Osteoblast (primary cell): ENCODE measurements around the gene RPS6KA2. TPM values are rescaled to one million over a fixed set of nuclear protein-coding genes. Genes with fewer than 3 reads are reported as not detected.
A peak's percentile ranks its signal among the peaks of the same experiment; 100 is the strongest.

Source experiments
- DNase-seq: peaks from one replicate; pipeline ENCODE4 v3.0.0; 2011; ENCODE audit warnings: low spot score, mixed read lengths; ENCODE audit not compliant: insufficient read length; ENCODE audit errors: missing footprints
- H2AFZ ChIP-seq: 2 replicates; pipeline ENCODE4 v1.6.0; 2011; ENCODE audit warnings: mild to moderate bottlenecking, low read length
- H3K27ac ChIP-seq: 2 replicates; pipeline ENCODE4 v1.5.1; 2011; ENCODE audit warnings: mild to moderate bottlenecking, low read depth, low read length, moderate library complexity
- H3K27me3 ChIP-seq: 2 replicates; pipeline ENCODE4 v1.6.0; 2012; ENCODE audit warnings: mild to moderate bottlenecking, control low read depth, inconsistent platforms, low read length, moderate library complexity; ENCODE audit not compliant: insufficient read depth
- H3K36me3 ChIP-seq: 2 replicates; pipeline ENCODE4 v1.5.1; 2011; ENCODE audit warnings: mild to moderate bottlenecking, low read length, control low read depth, moderate library complexity; ENCODE audit not compliant: insufficient read depth
- H3K4me1 ChIP-seq: 2 replicates; pipeline ENCODE4 v1.5.1; 2011; ENCODE audit warnings: mild to moderate bottlenecking, low read length, control low read depth, moderate library complexity; ENCODE audit not compliant: insufficient read depth
- H3K4me2 ChIP-seq: 2 replicates; pipeline ENCODE4 v1.6.0; 2011; ENCODE audit warnings: mild to moderate bottlenecking, low read length; ENCODE audit not compliant: insufficient read depth
- H3K4me3 ChIP-seq: fragments of 200-600 bp; sonication (generic); 3 replicates; pipeline ENCODE4 v1.5.1; 2012; ENCODE audit warnings: mild to moderate bottlenecking, low read length, inconsistent platforms; ENCODE audit not compliant: insufficient read depth
- H3K79me2 ChIP-seq: 2 replicates; pipeline ENCODE4 v1.6.0; 2012; ENCODE audit warnings: mild to moderate bottlenecking, low read length, control low read depth, inconsistent platforms; ENCODE audit not compliant: insufficient read depth
- H3K9me3 ChIP-seq: 2 replicates; pipeline ENCODE4 v1.5.1; 2011; ENCODE audit warnings: low read depth, low read length, control low read depth
- H4K20me1 ChIP-seq: 2 replicates; pipeline ENCODE4 v1.6.0; 2012; ENCODE audit warnings: mild to moderate bottlenecking, low read length, control low read depth; ENCODE audit not compliant: insufficient read depth
- CTCF ChIP-seq: IDR thresholded peaks from 2 replicates; pipeline ENCODE4 v1.5.1; 2011; ENCODE audit warnings: mild to moderate bottlenecking, low read depth, low read length, moderate library complexity; ENCODE audit errors: extremely low read depth
- total RNA-seq: library from RNA; depleted of rRNA; stranded (reverse); fragments of >200 nt; gene quantifications from 2 replicates; pipeline ENCODE4 v1.2.3, GENCODE V29; 2012

The RPS6KA2 gene
- total RNA-seq, 1 donor: 113 TPM

- Histone ChIP-seq H3K4me2 (no peak overlapping the region), H3K4me1 (no peaks in the 10 kb centered on the region), H3K4me3 (no peak overlapping the region), H2AFZ (no peak overlapping the region), H3K79me2 (peaks cover 3% of the 10 kb centered on the region), H3K27me3 (no peaks in the 10 kb centered on the region), H3K36me3 (peaks cover 10% of the 10 kb centered on the region), H3K9me3 (no peaks in the 10 kb centered on the region), H3K27ac (no peak overlapping the region), H4K20me1 (no peaks in the 10 kb centered on the region)
- no peak for TF ChIP-seq CTCF
- DNase-seq: peak; percentile 68
Measured at GRCh38 chr6:166411721-166412151, 215.3 kb downstream of the RPS6KA2 start.

GRCh38 chr6:166411271-166411670 is 215.8 kb downstream of the RPS6KA2 start:
- H3K4me3 ChIP-seq: no peak overlapping the region
- no peaks in the 10 kb centered on the region for H3K9me3 ChIP-seq
- H3K4me2 ChIP-seq: no peak overlapping the region
- peaks cover 10% of the 10 kb centered on the region for H3K36me3 ChIP-seq
- DNase-seq: no peak
- no peak overlapping the region for H2AFZ ChIP-seq
- H4K20me1 ChIP-seq: no peaks in the 10 kb centered on the region
- no peaks in the 10 kb centered on the region for H3K27me3 ChIP-seq
- H3K4me1 ChIP-seq: no peaks in the 10 kb centered on the region
- H3K79me2 ChIP-seq: peaks cover 3% of the 10 kb centered on the region
- no peak overlapping the region for H3K27ac ChIP-seq
- no peak for TF ChIP-seq CTCF

DNA sequence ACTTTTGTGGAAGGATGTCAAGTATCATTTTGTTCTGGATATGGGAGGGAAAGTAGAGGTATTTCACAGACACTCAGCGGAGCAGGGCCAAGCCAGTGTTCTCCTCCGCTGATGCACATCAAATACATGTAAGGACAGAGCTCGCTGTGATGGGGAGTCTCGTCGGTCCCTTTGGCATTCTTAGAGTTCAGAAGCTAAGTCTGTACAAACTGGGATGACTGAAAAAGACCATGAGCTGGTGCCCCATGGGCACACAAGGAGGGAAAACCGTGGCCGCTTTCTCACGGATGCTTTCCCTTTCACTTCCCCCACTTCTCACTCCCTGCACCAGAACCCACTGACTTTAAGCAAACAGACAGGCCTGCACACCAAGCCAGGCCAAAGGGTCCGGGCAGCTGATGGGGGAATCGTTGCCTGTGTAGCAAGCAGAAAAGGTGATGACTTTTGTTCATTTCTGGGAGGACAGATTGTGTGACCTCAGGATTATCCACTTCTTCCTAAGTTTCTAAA is 216.6 kb downstream of the RPS6KA2 start:
- DNase-seq: no peak
- Histone ChIP-seq H3K79me2 (no peaks in the 10 kb centered on the region), H3K36me3 (peaks cover 10% of the 10 kb centered on the region), H4K20me1 (no peaks in the 10 kb centered on the region), H3K27ac (no peak overlapping the region), H3K4me3 (no peak overlapping the region), H3K4me2 (no peak overlapping the region), H3K9me3 (no peaks in the 10 kb centered on the region), H3K4me1 (no peaks in the 10 kb centered on the region), H2AFZ (no peak overlapping the region), H3K27me3 (no peaks in the 10 kb centered on the region)
- TF ChIP-seq CTCF: no peak

GRCh38 chr6:166408936-166409755 is 217.9 kb downstream of the RPS6KA2 start:
- H3K27me3 ChIP-seq: no peaks in the 10 kb centered on the region
- no peak for DNase-seq
- H3K27ac ChIP-seq: no peak overlapping the region
- peaks cover 10% of the 10 kb centered on the region for H3K36me3 ChIP-seq
- no peaks in the 10 kb centered on the region for H3K79me2 ChIP-seq
- no peaks in the 10 kb centered on the region for H4K20me1 ChIP-seq
- no peak overlapping the region for H3K4me3 ChIP-seq
- TF ChIP-seq CTCF: no peak
- no peaks in the 10 kb centered on the region for H3K4me1 ChIP-seq
- no peaks in the 10 kb centered on the region for H3K9me3 ChIP-seq
- no peak overlapping the region for H2AFZ ChIP-seq
- H3K4me2 ChIP-seq: no peak overlapping the region
